MM.1S (cell line): ENCODE measurements around the gene CACNA1I.

ENCODE experiments used
- EZH2phosphoT487 ChIP-seq: fragments of 300-600 bp; sonication (generic); IDR thresholded peaks from 2 replicates; pipeline ENCODE4 v1.6.1; 2018; ENCODE audit warnings: antibody characterized with exemption, low read length
- TF ChIP-seq, protein P1 (sequence below): fragments of 300-600 bp; sonication (generic); IDR thresholded peaks from 2 replicates; pipeline ENCODE4 v1.5.1; 2016; ENCODE audit warnings: antibody characterized with exemption, low read length, mixed read lengths

DNA sequence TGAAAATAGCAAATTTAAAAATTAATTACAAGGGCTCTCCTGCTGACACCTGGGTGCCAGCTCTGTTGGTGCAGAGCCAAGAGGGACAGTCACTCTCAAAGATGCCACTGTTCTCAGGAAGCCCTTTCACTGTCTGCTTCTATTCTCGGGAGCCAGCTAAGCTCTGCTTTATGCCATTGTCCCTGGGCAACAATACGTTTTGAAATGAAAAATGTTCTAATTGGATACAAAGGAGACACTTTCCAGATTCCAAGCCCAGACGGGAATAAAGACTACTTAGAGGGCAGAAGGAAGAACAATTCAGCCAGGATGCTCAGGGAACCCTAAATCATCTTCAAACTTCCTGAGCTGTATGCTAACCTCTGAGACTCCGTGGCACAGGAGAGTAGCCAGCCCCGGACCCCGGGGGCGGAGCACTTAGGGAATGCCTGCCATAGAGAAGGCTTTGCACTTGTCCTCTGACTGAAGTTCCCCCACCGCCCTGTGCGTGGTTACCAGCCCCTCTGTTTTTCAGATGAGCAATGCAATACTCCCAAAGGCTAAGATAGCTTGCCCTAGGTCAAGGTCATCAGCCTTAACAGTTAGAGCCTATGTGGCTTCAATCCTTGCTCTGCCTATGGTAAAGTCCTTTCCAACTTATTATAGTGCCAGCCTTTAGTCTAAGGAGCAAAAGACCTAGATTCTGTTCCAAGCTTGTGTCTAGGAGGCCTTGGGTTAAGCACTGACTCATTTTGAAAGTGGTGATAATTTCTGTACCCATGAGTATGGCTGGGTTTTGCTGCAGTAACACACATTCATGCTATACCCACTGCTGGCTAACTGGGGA is 150.9 kb downstream of the CACNA1I start:
- TF ChIP-seq, protein P1, sequence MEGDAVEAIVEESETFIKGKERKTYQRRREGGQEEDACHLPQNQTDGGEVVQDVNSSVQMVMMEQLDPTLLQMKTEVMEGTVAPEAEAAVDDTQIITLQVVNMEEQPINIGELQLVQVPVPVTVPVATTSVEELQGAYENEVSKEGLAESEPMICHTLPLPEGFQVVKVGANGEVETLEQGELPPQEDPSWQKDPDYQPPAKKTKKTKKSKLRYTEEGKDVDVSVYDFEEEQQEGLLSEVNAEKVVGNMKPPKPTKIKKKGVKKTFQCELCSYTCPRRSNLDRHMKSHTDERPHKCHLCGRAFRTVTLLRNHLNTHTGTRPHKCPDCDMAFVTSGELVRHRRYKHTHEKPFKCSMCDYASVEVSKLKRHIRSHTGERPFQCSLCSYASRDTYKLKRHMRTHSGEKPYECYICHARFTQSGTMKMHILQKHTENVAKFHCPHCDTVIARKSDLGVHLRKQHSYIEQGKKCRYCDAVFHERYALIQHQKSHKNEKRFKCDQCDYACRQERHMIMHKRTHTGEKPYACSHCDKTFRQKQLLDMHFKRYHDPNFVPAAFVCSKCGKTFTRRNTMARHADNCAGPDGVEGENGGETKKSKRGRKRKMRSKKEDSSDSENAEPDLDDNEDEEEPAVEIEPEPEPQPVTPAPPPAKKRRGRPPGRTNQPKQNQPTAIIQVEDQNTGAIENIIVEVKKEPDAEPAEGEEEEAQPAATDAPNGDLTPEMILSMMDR = no peak
- TF ChIP-seq EZH2phosphoT487 = no peak
